Epithelial cell of proximal tubule (primary cell): ENCODE data around the gene SLC6A12. TPM values are rescaled to one million over a fixed set of nuclear protein-coding genes. Genes with fewer than 3 reads are reported as not detected.
"Not testable (repeated sequence)": the region's sequence is repeated elsewhere in the genome, so short reads cannot be mapped to it uniquely, and the experiment has no call there.

Experiments used
- DNase-seq: peaks from one replicate; pipeline ENCODE4 v3.0.0-alpha.2; 2011; ENCODE audit warnings: low read depth
- H3K4me3 ChIP-seq: 2 replicates; pipeline ENCODE4 v1.5.1; 2011; ENCODE audit warnings: low read depth, mild to moderate bottlenecking, low read length
- total RNA-seq: library from RNA; depleted of rRNA; stranded (reverse); fragments of >200 nt; gene quantifications from 2 replicates; pipeline ENCODE4 v1.2.3, GENCODE V29; 2015
- TF ChIP-seq, protein P1 (sequence below): conservative IDR thresholded peaks from 2 replicates; pipeline ENCODE4 v1.5.1; 2012; ENCODE audit warnings: low read depth, mild to moderate bottlenecking, low read length

Gene SLC6A12
- total RNA-seq, 1 donor from 2014 or later = not detected

DNA sequence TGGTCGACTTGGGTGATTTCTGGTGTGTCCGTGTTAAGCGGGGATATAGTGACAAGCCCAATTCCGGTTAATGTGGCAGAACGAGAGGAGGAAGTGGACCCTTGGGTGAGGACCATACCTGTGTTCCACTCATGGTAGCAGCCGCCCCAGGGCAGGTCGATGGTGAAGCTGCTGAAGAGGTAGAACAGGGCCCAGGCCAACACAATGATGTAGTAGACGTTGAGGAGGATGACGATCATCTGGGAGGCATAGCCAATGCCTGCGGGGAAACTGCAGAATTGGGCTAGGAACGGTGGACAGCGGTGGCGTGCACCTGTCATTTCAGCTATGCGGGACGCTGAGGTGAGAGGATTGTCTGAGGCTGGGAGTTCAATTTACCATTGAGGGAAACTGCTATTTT lies 28.5 kb upstream of the SLC6A12 start:
- TF ChIP-seq, protein P1, sequence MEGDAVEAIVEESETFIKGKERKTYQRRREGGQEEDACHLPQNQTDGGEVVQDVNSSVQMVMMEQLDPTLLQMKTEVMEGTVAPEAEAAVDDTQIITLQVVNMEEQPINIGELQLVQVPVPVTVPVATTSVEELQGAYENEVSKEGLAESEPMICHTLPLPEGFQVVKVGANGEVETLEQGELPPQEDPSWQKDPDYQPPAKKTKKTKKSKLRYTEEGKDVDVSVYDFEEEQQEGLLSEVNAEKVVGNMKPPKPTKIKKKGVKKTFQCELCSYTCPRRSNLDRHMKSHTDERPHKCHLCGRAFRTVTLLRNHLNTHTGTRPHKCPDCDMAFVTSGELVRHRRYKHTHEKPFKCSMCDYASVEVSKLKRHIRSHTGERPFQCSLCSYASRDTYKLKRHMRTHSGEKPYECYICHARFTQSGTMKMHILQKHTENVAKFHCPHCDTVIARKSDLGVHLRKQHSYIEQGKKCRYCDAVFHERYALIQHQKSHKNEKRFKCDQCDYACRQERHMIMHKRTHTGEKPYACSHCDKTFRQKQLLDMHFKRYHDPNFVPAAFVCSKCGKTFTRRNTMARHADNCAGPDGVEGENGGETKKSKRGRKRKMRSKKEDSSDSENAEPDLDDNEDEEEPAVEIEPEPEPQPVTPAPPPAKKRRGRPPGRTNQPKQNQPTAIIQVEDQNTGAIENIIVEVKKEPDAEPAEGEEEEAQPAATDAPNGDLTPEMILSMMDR = no peak
- no peak overlapping the region for H3K4me3 ChIP-seq
- DNase-seq = no peak

DNA sequence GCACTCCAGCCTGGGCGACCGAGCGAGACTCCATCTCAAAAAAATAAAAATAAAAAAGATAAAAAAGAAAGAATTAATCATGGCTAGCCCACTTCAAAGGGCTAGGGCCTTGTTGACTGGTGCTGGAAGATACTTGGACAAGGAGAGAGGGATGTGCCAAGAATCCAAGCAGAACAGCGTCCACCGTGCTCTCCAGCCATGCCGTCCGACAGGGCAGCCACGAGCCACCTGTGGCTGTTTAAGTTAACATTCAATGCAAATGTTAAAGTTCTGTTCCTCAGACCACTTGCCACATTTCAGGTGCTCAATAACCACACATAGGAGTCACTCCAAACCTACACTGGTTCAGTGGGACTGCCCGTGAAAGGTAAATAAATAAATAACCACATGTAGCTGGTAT lies 27.3 kb upstream of the SLC6A12 start:
- DNase-seq = no peak
- TF ChIP-seq, protein P1 = no peak
- no peak overlapping the region for H3K4me3 ChIP-seq

DNA sequence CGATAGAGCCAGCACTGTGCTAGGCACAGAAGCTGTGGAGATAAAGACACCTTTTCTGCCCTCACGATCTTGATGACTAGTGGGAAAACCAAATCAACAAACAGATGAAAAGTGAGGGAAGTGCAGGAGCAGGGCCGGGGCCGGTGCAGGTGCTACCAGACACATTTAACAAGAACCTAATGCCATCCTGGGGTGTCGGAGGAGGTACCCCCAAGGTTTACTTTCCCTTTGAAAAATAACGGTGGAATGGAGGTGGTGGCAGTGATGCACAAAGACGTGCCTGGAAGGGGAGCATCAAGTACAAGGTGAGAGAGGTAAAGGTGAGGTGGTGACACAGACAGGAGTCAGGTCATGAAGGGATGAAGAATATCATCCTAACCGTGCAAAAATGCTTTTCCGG lies 26.6 kb upstream of the SLC6A12 start:
- H3K4me3 ChIP-seq = no peak overlapping the region
- no peak for DNase-seq
- TF ChIP-seq, protein P1 = no peak

DNA sequence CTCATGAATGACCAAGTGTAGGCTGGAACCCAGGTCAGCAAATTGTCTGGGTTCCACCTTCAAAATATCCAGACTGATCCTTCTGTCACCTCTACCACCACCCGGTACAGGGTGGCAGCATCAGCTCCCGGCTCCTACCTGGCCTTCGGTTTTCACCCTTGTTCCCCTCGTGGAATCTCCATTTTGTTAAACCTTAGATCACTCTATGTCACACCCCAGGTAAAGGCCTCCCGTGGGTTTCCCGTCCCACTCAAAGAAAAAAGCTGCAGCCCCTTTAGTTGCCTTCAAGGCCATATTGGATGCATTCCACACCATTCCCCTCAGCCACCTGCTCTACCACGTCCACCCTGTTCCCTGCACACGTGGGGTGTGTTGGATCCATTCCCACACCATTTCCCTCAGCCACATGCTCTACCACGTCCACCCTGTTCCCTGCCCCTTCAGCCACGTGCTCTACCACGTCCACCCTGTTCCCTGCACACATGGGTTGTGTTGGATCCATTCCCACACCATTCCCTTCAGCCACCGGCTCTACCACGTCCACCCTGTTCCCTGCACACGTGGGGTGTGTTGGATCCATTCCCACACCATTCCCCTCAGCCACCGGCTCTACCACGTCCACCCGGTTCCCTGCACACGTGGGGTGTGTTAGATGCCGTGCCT lies 24.9 kb upstream of the SLC6A12 start:
- DNase-seq = no peak
- TF ChIP-seq, protein P1 = no peak
- H3K4me3 ChIP-seq = no peak overlapping the region

DNA sequence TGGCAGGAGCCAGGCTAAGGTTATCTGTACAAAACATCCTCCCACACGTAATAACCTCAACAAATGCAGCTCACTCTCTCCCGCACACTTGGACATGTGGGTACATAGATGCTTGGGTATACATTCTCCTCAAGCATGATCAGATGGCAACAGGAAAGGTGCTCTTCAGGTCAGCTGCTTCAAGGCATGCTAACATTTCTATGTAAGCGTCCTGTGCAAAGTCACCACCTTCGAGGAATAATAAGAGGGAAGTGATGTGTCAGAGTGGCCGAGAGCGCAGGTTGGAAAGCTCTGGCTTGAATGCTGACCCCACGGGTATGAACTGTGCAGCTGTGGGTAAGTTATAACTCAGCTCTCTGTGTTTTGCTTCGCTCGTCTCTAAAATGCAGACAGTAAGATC lies 24.2 kb upstream of the SLC6A12 start:
- TF ChIP-seq, protein P1 = no peak

DNA sequence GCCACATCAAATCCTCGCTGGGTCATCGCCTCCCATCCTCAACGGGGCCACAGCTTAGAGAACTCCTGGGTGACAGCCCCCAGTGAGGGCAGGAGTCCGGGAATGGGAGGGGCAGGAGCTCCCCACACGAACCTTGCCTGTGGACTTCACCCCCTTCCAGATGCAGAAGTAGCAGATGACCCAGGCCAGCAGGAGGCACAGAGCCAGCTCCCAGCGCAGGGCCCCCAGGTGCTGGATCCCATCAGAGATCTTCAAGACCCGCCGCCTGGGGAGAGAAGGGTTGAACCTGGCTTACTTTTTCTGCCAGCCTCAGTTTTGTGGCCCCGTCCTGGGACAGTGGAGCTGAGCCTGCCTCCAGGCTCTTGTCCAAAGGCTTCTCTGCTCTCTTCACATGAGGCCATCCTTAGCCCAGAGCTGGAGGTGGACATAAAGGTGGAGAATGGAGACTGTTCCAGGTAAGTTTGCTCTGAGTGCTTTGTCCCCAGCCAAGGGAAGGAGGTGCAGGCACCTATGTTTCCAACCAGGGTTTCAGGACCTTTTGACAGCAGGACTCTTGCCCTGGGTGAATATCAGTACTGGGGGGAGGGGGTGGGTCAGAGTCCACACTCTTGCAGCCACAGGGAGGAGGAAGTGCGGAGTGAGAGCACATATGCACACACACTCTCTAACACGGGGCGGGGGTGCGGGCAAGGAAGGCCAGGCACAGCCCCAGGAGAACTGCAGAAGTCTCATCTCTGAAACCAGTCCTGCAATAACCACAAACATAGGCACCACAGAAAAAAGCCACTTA lies 23.3 kb upstream of the SLC6A12 start:
- no peak overlapping the region for H3K4me3 ChIP-seq
- TF ChIP-seq, protein P1 = no peak
- DNase-seq = no peak

More for the DNA sequence above, 24.2 kb upstream of the SLC6A12 start:
- no peak for DNase-seq
- H3K4me3 ChIP-seq = no peak overlapping the region

DNA sequence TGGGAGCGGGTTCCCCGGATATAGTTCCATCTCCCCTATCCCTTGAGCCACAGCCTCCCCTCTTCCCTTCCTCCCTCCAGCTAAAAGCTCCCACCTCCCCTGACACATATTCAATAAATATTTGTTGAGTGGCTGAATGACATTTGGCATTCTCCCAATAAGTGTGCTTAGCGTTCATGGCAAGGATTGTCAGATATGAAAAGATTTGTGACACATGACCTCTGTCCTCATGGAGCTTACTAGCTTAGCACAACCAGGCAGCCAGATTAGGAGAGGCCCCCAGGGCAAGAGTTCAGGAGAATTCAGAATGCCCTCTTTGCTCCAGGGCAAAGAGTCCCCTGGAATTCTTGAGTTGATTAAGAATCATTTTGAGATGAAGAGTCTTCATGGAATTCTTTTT lies 22.5 kb upstream of the SLC6A12 start:
- no peak overlapping the region for H3K4me3 ChIP-seq
- no peak for DNase-seq
- TF ChIP-seq, protein P1 = no peak

DNA sequence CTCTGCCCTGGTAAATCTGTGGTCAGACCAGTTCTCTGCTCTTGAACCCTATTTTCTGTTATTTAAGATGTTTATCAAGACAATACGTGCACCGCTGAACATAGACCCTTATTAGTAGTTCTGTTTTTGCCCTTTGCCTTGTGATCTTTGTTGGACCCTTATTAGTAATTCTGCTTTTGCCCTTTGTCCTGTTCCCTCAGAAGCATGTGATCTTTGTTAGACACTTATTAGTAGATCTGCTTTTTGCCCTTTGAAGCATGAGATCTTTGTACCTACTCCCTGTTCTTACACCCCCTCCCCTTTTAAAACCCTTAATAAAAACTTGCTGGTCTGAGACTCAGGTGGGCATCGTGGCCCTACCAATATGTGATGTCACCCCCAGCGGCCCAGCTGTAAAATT lies 22.0 kb upstream of the SLC6A12 start:
- DNase-seq = not testable (repeated sequence)

More for the DNA sequence above, 22.0 kb upstream of the SLC6A12 start:
- H3K4me3 ChIP-seq = not testable (repeated sequence)
